Measurements from ENCODE around the gene GLRA1. TPM values are rescaled to one million over a fixed set of nuclear protein-coding genes. Genes with fewer than 3 reads are reported as not detected.

GLRA1 gene
- total and polyA plus RNA-seq, 4 experiments from 2014 or later: not detected

GRCh38 chr5:151956725-151957124 lies 32.1 kb upstream of the GLRA1 start:
- H3K9me3 ChIP-seq (ENCODE audit: control insufficient read depth in 1 of 2, low read length in 2 of 2): no peaks in the 10 kb centered on the region
- Mint-ChIP-seq H3K4me1 (peaks cover 44 to 78% (median 62%) of the 10 kb centered on the region in 4 donors), H3K4me3 (peak overlapping the region in 7 of 8 donors; percentile 30 to 69 (median 63)), H3K27ac (peak overlapping the region; percentile 32 to 91 (median 64)), H3K36me3 (no peaks in the 10 kb centered on the region), H3K9me3 (peaks cover 0 to 5% (median 0%) of the 10 kb centered on the region in 8 donors), H3K27me3 (no peaks in the 10 kb centered on the region)
- intact Hi-C loops (cut with micrococcal nuclease): no loop called here
- H3K4me1 ChIP-seq (ENCODE audit: insufficient read depth, low read length): peaks cover 41% of the 10 kb centered on the region
- ChIA-PET CTCF (ENCODE audit: partially characterized antibody) (interaction anchor here (1.1 to 1.3 kb wide), 2 partner anchors 8 to 131 kb away, joined by 3 to 4 read pairs; no protein-coding TSS in a partner anchor), POLR2A (ENCODE audit: partially characterized antibody) (interaction anchor here (0.7 to 2.9 kb wide), 3 partner anchors 8 to 185 kb away, joined by 3 to 10 read pairs (median 3); partner anchors contain the start of gene G3BP1)
- H3K4me3 ChIP-seq (ENCODE audit: low read length in 2 of 2): no peak overlapping the region
- no peak overlapping the region for H3K27ac ChIP-seq (ENCODE audit: low read depth, low read length)
- peak in 1 of 5 donors; percentile 4 for DNase-seq
- H3K36me3 ChIP-seq (ENCODE audit: insufficient read depth, low read length): no peaks in the 10 kb centered on the region
- no peaks in the 10 kb centered on the region for H3K27me3 ChIP-seq (ENCODE audit: insufficient read depth, low read length)

GRCh38 chr5:151954255-151954654 lies 29.6 kb upstream of the GLRA1 start:
- Histone ChIP-seq H3K4me3 (ENCODE audit: low read length in 2 of 2) (no peak overlapping the region), H3K27ac (ENCODE audit: low read depth, low read length) (no peak overlapping the region), H3K27me3 (ENCODE audit: insufficient read depth, low read length) (no peaks in the 10 kb centered on the region), H3K9me3 (ENCODE audit: control insufficient read depth in 1 of 2, low read length in 2 of 2) (no peaks in the 10 kb centered on the region), H3K36me3 (ENCODE audit: insufficient read depth, low read length) (no peaks in the 10 kb centered on the region), H3K4me1 (ENCODE audit: insufficient read depth, low read length) (peaks cover 55% of the 10 kb centered on the region)
- Mint-ChIP-seq H3K27ac (peak overlapping the region in 3 of 7 donors; percentile 2 to 67 (median 4)), H3K4me1 (peaks cover 49 to 91% (median 70%) of the 10 kb centered on the region in 4 donors), H3K36me3 (no peaks in the 10 kb centered on the region), H3K4me3 (peak overlapping the region in 2 of 8 donors; percentile 29 to 56), H3K27me3 (no peaks in the 10 kb centered on the region), H3K9me3 (peaks cover 0 to 3% (median 0%) of the 10 kb centered on the region in 8 donors)
- intact Hi-C loops (cut with micrococcal nuclease): loop anchor here (5.0 kb wide), 2 partner anchors 33 to 188 kb away; no protein-coding TSS in a partner anchor
- DNase-seq: no peak
- ChIA-PET POLR2A (ENCODE audit: partially characterized antibody) (no interaction called here), CTCF (ENCODE audit: partially characterized antibody) (interaction anchor here (0.9 kb wide), 1 partner anchor 188 kb away, joined by 3 read pairs; no protein-coding TSS in a partner anchor)

GRCh38 chr5:151953833-151954232 lies 29.2 kb upstream of the GLRA1 start:
- Histone ChIP-seq H3K4me3 (ENCODE audit: low read length in 2 of 2) (no peak overlapping the region), H3K27me3 (ENCODE audit: insufficient read depth, low read length) (no peaks in the 10 kb centered on the region), H3K4me1 (ENCODE audit: insufficient read depth, low read length) (peaks cover 55% of the 10 kb centered on the region), H3K36me3 (ENCODE audit: insufficient read depth, low read length) (no peaks in the 10 kb centered on the region), H3K27ac (ENCODE audit: low read depth, low read length) (no peak overlapping the region), H3K9me3 (ENCODE audit: control insufficient read depth in 1 of 2, low read length in 2 of 2) (no peaks in the 10 kb centered on the region)
- Mint-ChIP-seq H3K4me1 (peaks cover 51 to 91% (median 69%) of the 10 kb centered on the region in 4 donors), H3K27me3 (peaks cover 0 to 3% of the 10 kb centered on the region in 2 donors), H3K36me3 (no peaks in the 10 kb centered on the region), H3K27ac (peak overlapping the region in 2 of 7 donors; percentile 5 to 50), H3K9me3 (peaks cover 0 to 3% (median 0%) of the 10 kb centered on the region in 8 donors), H3K4me3 (no peak overlapping the region)
- intact Hi-C loops (cut with micrococcal nuclease): loop anchor here (5.0 kb wide), 2 partner anchors 33 to 188 kb away; no protein-coding TSS in a partner anchor
- POLR2A ChIA-PET (ENCODE audit: partially characterized antibody): no interaction called here
- CTCF ChIA-PET (ENCODE audit: partially characterized antibody): interaction anchor here (0.9 kb wide), 1 partner anchor 188 kb away, joined by 3 read pairs; no protein-coding TSS in a partner anchor
- DNase-seq: no peak

GRCh38 chr5:151952238-151952637 lies 27.6 kb upstream of the GLRA1 start:
- intact Hi-C loops (cut with micrococcal nuclease): loop anchor here (5.0 kb wide), 2 partner anchors 35 to 190 kb away; no protein-coding TSS in a partner anchor
- Histone ChIP-seq H3K27ac (ENCODE audit: low read depth, low read length) (no peak overlapping the region), H3K4me1 (ENCODE audit: insufficient read depth, low read length) (peaks cover 56% of the 10 kb centered on the region), H3K9me3 (ENCODE audit: control insufficient read depth in 1 of 2, low read length in 2 of 2) (no peaks in the 10 kb centered on the region), H3K36me3 (ENCODE audit: insufficient read depth, low read length) (no peaks in the 10 kb centered on the region), H3K27me3 (ENCODE audit: insufficient read depth, low read length) (no peaks in the 10 kb centered on the region), H3K4me3 (ENCODE audit: low read length in 2 of 2) (no peak overlapping the region)
- Mint-ChIP-seq H3K4me1 (peaks cover 50 to 88% (median 67%) of the 10 kb centered on the region in 4 donors), H3K27ac (no peak overlapping the region), H3K9me3 (peaks cover 0 to 3% (median 0%) of the 10 kb centered on the region in 8 donors), H3K27me3 (peaks cover 0 to 3% of the 10 kb centered on the region in 2 donors), H3K36me3 (no peaks in the 10 kb centered on the region), H3K4me3 (peak overlapping the region in 1 of 8 donors; percentile 6)
- CTCF ChIA-PET (ENCODE audit: partially characterized antibody): no interaction called here
- POLR2A ChIA-PET (ENCODE audit: partially characterized antibody): no interaction called here
- DNase-seq: no peak

DNA sequence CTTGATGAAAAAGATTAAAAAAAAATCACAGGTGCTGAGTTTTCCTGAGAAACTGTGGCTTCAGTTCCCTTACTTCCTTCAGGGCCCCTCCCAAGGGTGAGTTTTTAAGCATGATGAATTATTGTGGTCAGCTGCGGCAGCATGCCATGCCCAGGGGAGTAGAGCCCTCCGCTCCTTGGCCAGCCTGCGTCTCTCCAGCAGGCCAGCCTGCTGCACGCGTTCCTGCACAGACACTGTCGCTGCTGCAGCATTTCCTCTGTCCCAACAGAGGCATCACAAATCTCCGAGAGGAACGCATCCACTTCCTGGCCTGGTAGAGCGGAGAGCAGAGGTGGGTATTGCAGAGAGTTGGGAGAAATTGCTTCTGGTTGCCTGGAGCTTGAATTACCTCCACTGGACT lies 26.1 kb upstream of the GLRA1 start:
- intact Hi-C loops (cut with micrococcal nuclease): loop anchor here (5.0 kb wide), 2 partner anchors 37 to 192 kb away; no protein-coding TSS in a partner anchor
- DNase-seq: no peak
- ChIA-PET POLR2A (ENCODE audit: partially characterized antibody) (no interaction called here), CTCF (ENCODE audit: partially characterized antibody) (interaction anchor here (1.6 kb wide), 1 partner anchor 15 kb away, joined by 3 read pairs; no protein-coding TSS in a partner anchor)
- Mint-ChIP-seq H3K4me3 (peak overlapping the region in 4 of 8 donors; percentile 17 to 60 (median 30)), H3K27ac (peak overlapping the region in 2 of 7 donors; percentile 5 to 48), H3K36me3 (no peaks in the 10 kb centered on the region), H3K9me3 (peaks cover 0 to 3% (median 0%) of the 10 kb centered on the region in 8 donors), H3K4me1 (peaks cover 35 to 72% (median 53%) of the 10 kb centered on the region in 4 donors), H3K27me3 (peaks cover 0 to 3% of the 10 kb centered on the region in 2 donors)
- no peaks in the 10 kb centered on the region for H3K36me3 ChIP-seq (ENCODE audit: insufficient read depth, low read length)
- no peaks in the 10 kb centered on the region for H3K9me3 ChIP-seq (ENCODE audit: control insufficient read depth in 1 of 2, low read length in 2 of 2)
- H3K27ac ChIP-seq (ENCODE audit: low read depth, low read length): no peak overlapping the region
- no peak overlapping the region for H3K4me3 ChIP-seq (ENCODE audit: low read length in 2 of 2)
- no peaks in the 10 kb centered on the region for H3K27me3 ChIP-seq (ENCODE audit: insufficient read depth, low read length)
- peaks cover 41% of the 10 kb centered on the region for H3K4me1 ChIP-seq (ENCODE audit: insufficient read depth, low read length)

DNA sequence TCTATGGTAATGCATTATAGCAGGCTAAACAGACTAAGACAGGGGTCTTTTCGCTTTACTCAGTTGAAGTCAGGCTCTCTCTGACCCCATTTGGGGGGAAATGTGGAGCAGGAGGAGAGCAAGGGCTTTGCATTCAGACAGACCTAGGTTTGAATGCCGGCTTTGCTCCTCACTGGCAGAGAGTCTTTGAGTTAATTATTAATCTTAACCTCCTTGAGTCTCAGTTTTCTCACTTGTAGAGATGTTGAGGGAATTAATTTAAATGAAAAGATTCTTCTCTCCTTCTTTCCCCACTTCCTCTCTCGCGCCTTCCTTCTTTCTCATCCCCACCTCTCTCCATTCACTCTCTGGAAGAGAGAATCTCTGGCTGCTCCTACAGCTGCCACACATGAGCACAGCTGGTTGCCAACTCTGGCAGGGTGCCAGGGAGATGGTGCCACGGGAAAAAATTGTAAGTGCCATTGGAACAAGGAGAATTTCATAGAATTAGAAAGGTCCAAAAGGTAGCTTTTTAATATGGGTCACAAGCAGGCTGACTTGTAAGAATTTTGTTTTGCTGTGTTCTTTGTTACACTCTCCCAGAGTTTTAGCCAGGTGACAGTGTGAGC lies 25.2 kb upstream of the GLRA1 start:
- Mint-ChIP-seq H3K9me3 (peaks cover 0 to 3% (median 0%) of the 10 kb centered on the region in 8 donors), H3K36me3 (no peaks in the 10 kb centered on the region), H3K27ac (no peak overlapping the region), H3K4me1 (peaks cover 29 to 63% (median 46%) of the 10 kb centered on the region in 4 donors), H3K27me3 (peaks cover 0 to 3% of the 10 kb centered on the region in 2 donors), H3K4me3 (peak overlapping the region in 3 of 8 donors; percentile 21 to 61 (median 47))
- H3K36me3 ChIP-seq (ENCODE audit: insufficient read depth, low read length): no peaks in the 10 kb centered on the region
- no peaks in the 10 kb centered on the region for H3K27me3 ChIP-seq (ENCODE audit: insufficient read depth, low read length)
- H3K4me3 ChIP-seq (ENCODE audit: low read length in 2 of 2): no peak overlapping the region
- ChIA-PET POLR2A (ENCODE audit: partially characterized antibody) (interaction anchor here (1.6 kb wide), 1 partner anchor 7 kb away, joined by 3 read pairs; no protein-coding TSS in a partner anchor), CTCF (ENCODE audit: partially characterized antibody) (interaction anchor here (1.5 to 1.6 kb wide), 2 partner anchors 16 to 193 kb away, joined by 3 read pairs; no protein-coding TSS in a partner anchor)
- H3K27ac ChIP-seq (ENCODE audit: low read depth, low read length): no peak overlapping the region
- DNase-seq: no peak
- intact Hi-C loops (cut with micrococcal nuclease): loop anchor here (5.0 kb wide), 2 partner anchors 37 to 192 kb away; no protein-coding TSS in a partner anchor
- peaks cover 34% of the 10 kb centered on the region for H3K4me1 ChIP-seq (ENCODE audit: insufficient read depth, low read length)
- H3K9me3 ChIP-seq (ENCODE audit: control insufficient read depth in 1 of 2, low read length in 2 of 2): no peaks in the 10 kb centered on the region

DNA sequence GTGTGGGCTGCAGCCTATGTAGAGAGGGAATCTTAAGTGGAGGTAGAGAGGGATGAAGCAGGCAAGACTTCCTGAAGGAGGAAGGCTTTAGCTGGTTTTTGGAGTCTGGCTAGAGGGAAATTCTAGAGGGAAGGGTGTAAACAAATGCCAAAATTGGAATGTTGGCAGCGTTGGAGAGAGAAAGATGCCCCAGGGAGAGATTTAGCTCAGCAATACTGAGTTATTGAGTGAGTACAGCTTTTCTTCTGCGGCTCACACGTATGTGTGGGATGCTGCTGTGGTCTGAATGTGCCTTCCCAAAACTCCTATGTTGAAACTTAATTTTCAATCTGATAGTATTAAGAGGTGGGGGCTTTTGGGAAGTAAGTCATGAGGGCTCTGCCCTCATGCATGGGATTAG lies 24.5 kb upstream of the GLRA1 start:
- no peak overlapping the region for H3K4me3 Mint-ChIP-seq

More for the DNA sequence above, 24.5 kb upstream of the GLRA1 start:
- Mint-ChIP-seq H3K27me3 (peaks cover 0 to 3% of the 10 kb centered on the region in 2 donors), H3K4me1 (peaks cover 26 to 57% (median 42%) of the 10 kb centered on the region in 4 donors), H3K27ac (peak overlapping the region in 1 of 7 donors; percentile 25), H3K9me3 (peaks cover 0 to 3% (median 0%) of the 10 kb centered on the region in 8 donors), H3K36me3 (no peaks in the 10 kb centered on the region)
- DNase-seq: no peak
- Histone ChIP-seq H3K27ac (ENCODE audit: low read depth, low read length) (no peak overlapping the region), H3K9me3 (ENCODE audit: control insufficient read depth in 1 of 2, low read length in 2 of 2) (no peaks in the 10 kb centered on the region), H3K4me3 (ENCODE audit: low read length in 2 of 2) (no peak overlapping the region), H3K27me3 (ENCODE audit: insufficient read depth, low read length) (no peaks in the 10 kb centered on the region), H3K4me1 (ENCODE audit: insufficient read depth, low read length) (peaks cover 27% of the 10 kb centered on the region), H3K36me3 (ENCODE audit: insufficient read depth, low read length) (no peaks in the 10 kb centered on the region)
- POLR2A ChIA-PET (ENCODE audit: partially characterized antibody): interaction anchor here (1.6 kb wide), 1 partner anchor 8 kb away, joined by 3 read pairs; no protein-coding TSS in a partner anchor
- intact Hi-C loops (cut with micrococcal nuclease): no loop called here
- CTCF ChIA-PET (ENCODE audit: partially characterized antibody): interaction anchor here (1.5 to 1.6 kb wide), 2 partner anchors 17 to 194 kb away, joined by 3 read pairs; no protein-coding TSS in a partner anchor

Data from CD4-positive, alpha-beta memory T cell (primary cell).